NCI-H345 treated with DMSO at 0.1 percent for 48 hours (cell line): Measurements from ENCODE around the gene WDR89.
"Not testable (repeated sequence)": the region's sequence is repeated elsewhere in the genome, so short reads cannot be mapped to it uniquely, and the experiment has no call there.

ENCODE experiments used
- DNase-seq: peaks from one replicate; lab custom pipeline; 2025; ENCODE audit not compliant: unreplicated experiment; lab: John Stamatoyannopoulos, UW

Gene WDR89

DNA sequence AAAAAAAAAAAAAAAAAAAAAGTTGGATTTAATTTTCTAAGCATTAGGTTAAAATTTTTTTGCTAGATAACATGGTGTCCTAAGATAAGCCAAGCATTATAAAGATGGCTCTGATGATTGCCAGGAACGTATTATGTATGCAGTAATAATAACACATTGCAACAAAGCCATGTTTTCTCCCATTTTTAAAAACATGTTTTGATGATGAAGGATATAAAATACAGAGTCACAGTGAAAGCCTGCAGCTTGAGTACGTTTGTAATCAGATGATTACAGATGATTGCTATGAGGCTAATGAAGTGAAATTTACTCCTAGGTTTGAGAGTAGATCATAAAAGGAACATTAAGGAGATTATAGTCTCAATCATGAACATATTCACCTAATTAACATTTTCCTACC, 13.3 kb upstream of the WDR89 start:
- DNase-seq, result no peak

GRCh38 chr14:63654346-63654745, 12.7 kb upstream of the WDR89 start:
- no peak for DNase-seq

DNA sequence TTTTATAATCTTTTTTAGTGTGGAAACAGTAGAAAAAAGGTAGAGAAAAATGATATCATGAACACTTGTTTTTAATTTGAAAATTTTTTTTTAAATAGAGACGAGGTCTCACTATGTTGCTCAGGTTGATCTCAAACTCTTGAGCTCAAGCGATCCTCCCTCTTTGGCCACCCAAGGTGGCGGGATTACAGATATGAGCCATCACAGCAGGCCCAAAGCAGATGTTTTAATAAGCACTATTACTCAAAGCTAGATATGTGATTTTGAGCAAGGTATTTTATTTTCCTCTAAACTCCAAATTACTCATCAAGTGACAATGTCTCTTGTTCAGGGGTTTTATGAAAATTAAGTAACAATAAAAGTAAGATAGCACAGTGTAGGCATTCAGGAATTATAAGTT, 10.7 kb upstream of the WDR89 start:
- DNase-seq, result no peak

GRCh38 chr14:63650256-63650952, 8.7 kb upstream of the WDR89 start:
- DNase-seq, result no peak

DNA sequence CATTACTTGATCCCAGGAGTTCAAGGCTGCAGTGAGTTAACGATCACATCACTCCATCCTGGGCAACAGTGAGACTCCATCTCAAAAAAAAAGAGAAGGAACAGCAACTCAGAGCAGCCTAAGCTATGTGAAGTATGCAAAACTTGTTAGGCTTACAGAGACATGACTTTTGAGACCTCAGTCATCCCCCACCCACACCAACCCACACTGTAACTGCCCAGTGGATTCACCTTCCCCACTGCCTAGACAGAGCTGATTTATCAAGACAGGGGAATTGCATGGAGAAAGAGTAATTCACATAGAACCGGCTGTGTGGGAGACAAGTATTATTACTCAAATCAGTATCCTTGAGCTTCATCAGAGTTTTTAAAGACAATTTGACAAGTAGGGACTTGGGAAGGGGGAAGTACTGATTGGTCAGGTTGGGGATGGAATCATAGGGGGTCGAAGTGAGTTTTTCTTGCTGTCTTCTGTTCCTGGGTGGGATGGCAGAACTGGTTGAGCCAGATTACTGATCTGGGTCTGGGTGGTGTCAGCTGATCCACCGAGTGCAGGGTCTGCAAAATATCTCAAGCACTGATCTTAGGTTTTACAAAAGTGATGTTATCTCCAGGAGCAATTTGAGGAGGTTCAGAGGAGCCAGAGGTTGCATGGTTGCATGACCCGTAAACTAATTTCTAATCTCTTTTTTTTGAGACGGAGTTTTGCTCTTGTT, 6.2 kb upstream of the WDR89 start:
- DNase-seq, result no peak

DNA sequence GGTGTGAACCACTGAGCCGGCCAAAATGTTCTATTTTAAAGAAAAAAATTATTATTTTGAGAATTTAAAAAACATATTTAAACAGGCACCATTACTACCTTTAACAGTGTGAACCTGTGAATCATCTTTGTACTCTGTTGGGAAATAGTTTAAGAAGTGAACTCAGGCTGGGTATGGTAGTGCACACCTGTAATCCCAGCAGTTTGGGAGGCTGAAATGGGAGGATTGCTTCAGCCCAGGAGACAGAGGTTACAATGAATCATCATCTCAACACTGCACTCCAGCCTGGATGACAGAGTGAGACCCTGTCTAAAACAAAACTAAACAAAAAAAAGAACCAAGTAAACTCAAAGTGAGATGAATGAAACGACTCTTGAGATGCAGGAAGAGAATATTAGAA, 3.1 kb upstream of the WDR89 start:
- no peak for DNase-seq

DNA sequence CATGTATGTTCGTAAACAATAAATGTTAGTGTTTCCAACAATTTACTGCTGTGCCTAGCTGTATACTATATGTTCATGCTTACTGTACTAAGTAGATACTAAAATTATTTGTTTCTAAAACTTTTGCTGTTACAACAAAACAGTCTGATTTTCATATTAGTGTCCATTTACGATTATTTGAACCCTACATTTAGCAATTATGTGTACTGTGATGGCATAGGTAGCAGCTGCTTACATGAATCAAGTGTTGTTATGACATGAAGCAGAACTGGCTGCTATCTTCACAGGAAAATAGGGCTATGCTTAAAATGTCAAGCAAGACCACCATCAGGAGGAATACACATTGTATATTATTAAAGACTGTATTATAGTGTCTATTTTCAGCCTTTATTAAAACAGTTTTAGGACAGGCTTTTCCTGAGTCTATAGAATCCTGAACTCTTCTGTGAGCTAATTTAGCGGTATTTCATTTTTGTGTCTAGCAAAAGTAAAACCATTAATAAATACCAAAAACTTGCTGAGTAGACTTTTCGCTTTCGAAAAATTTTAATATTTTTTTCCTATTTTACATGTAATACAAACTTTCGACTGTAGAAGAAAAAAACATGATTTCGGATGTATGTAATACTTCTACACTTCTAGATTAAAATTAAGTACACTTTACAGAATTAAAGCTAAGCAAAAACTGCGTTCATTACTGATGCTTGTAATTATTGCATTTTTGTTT, 1.1 kb upstream of the WDR89 start:
- DNase-seq, result peak; percentile 34

- peak; percentile 97 for DNase-seq
These were observed 549 bp upstream of the WDR89 start for GRCh38 chr14:63642229-63642611.

DNA sequence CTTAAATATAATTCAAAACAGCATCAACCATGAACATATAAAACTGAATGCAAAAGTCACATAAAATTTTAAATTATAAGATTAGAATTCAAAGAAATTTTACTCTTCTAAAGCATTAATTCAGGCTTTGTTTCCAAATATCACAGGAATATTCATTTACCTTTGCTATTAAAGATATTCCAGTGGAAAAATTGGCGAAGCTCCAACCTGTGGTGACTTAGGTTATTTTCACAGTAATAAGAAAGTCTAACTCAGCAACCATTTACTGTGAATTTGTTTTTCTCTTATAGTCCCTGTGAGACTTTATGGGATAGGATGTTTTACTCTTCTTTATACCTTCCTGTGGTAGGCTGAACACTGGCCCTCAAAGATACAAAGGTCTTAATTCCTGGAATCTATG, 3.2 kb downstream of the WDR89 start:
- DNase-seq, result no peak

- DNase-seq, result not testable (repeated sequence)
These were observed 5.5 kb downstream of the WDR89 start for GRCh38 chr14:63636094-63636635.

DNA sequence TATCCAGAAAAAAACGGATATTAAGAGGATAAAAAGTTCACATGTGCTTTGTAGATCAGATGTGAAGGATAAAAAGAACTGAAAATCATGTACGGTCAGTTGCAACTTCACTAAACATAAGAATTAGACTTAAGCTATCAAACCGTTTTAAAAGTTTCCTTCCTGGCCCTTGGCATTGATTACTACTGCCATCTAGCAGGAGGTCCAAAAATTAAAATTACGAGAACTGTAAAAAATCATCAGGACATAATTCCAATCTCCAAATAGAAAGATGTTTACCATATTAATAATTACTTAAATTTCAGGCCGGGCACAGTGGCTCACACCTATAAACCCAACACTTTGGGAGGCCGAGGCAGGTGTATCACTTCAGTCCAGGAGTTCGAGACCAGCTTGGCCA, 7.9 kb downstream of the WDR89 start:
- DNase-seq, result no peak

DNA sequence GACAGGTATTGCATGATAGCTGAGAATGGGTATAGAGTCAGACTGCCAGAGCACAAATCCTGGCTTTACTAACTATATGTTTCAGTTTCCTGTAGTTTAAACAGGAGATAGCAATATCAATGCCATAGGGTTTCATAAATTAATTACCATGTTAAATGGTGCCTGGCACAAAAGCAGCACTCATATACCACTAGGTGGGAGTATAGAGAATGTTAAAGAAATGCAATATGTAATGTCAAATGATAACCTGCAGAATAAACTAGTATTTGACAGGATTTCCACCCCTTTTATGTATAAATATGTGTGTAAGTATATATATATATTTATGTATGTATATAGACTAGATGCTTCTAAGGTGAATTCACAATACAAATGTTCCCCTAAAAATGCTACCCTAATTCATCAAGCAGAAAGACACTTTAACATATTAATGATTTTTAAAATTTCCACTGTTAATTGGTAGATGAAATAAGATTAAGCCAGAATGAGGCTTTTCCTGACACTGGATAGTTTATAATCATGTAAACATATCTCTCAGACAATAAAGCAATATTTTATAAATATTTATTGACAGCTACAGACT, 8.6 kb downstream of the WDR89 start:
- peak; percentile 2 for DNase-seq

GRCh38 chr14:63624701-63625100, 17.0 kb downstream of the WDR89 start:
- no peak for DNase-seq

- DNase-seq, result no peak
These were observed 17.5 kb downstream of the WDR89 start for GRCh38 chr14:63624203-63624602.

DNA sequence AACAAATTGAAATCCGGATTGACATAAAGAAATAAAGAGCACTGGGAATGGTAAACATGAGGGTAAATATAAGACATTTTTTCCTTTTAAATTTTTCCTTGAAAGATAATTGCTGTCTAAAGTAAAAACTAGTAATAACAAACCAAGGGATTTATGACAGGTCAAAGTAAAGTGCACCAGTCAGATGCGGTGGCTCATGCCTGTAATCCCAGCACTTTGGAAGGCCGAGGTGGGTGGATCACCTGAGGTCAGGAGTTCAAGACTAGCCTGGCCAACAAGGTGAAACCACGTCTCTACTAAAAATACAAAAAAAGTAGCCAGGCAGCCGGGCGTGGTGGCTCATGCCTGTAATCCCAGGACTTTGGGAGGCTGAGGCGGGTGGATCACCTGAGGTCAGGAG, 19.7 kb downstream of the WDR89 start:
- not testable (repeated sequence) for DNase-seq

GRCh38 chr14:63616015-63616414, 25.7 kb downstream of the WDR89 start:
- DNase-seq, result no peak

DNA sequence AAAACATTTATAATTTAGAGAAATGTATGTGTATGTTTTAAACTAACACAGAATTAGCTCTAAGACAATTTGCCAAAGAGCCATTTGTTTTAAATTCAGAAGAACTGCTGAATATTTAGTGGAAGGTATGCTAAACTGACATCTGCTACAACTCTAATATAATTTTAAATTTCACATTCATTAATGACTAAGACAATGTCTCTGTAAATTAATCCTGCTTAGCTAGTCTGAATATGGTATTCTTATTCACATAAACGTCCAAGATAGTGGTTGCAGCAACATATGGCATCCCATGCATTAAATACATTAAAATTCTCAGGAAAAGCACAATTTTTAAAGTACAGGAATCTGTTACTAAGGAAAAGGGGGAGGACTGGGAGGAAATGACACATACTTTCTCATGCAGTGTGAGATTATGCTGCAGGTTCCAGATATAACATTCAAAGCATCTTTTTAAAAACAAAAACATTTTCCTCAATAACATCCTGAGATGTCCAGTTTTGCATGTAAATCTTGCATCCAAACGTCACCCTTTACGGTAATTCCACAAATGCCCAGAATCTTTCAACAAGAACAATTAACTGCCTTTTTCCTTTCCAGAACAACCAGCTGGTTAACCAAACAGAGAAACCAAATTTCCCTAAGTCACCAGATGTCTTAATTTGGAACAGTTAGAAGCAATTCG, 26.9 kb downstream of the WDR89 start:
- no peak for DNase-seq

- DNase-seq, result no peak
These were observed 30.6 kb downstream of the WDR89 start for GRCh38 chr14:63611078-63611477.

GRCh38 chr14:63605041-63605532, 36.6 kb downstream of the WDR89 start:
- no peak for DNase-seq

DNA sequence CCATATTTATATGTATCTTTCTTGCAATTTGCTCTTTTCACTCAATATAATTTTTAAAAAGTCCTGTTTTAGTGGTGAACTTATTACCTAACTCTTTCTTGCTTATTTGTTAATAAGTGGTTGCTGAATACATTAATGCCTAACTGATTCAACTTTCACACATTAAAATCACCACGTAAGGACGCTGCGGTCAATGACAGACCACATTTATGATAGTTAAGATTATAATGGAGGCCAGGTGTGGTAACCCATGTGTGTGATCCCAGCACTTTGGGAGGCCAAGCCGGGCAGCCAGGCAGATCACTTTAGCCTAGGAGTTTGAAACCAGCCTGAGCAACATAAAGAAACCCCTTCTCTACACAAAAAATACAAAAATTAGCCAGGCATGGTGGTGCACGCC, 37.0 kb downstream of the WDR89 start:
- DNase-seq, result no peak
